ENCODE measurements around the gene PHKG2. TPM values are rescaled to one million over a fixed set of nuclear protein-coding genes. Genes with fewer than 3 reads are reported as not detected.
"Not testable (repeated sequence)": the region's sequence is repeated elsewhere in the genome, so short reads cannot be mapped to it uniquely, and the experiment has no call there.

The PHKG2 gene
- total and polyA plus RNA-seq, 8 donors = 24.5 to 35.8 (median 29.3) TPM

- no peak overlapping the region for H3K4me3 ChIP-seq
- DNase-seq (no peak), ATAC-seq (no peak)
- intact Hi-C loops (cut with DNase I) = no loop called here
- no peaks in the 10 kb centered on the region for H3K27me3 ChIP-seq
- TF ChIP-seq CTCF (IDR thresholded peaks at IDR 0.05) = no peak
- peaks cover 9 to 24% of the 10 kb centered on the region in 2 donors for H3K4me1 ChIP-seq
- H3K27ac ChIP-seq = peak overlapping the region in 1 of 2 donors; percentile 8
- H3K9me3 ChIP-seq = no peaks in the 10 kb centered on the region
- H3K36me3 ChIP-seq = peaks cover 18 to 56% of the 10 kb centered on the region in 2 donors
Measured at GRCh38 chr16:30700491-30700890, 47.7 kb upstream of the PHKG2 start.

DNA sequence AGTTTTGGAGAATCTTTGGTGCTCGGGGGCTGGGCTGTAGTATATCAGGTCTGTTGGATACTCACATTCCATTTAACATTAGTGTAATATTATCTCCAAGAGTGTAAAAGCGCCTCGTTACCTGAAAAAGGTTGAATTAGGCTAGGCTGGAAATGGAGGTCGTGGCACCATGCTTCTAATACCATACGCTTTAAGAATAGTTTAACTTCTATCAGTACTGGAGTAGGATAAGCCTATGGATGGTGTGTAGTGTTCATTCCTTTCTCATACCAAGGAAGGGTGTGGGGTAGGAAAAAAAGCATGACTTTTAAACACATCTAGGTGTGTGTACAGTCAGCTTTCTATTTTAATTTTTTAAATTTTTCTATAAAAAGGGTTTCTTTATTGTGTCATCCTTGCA lies 47.3 kb upstream of the PHKG2 start:
- no peak for TF ChIP-seq CTCF (IDR thresholded peaks at IDR 0.05)
- H3K4me1 ChIP-seq = peaks cover 9 to 24% of the 10 kb centered on the region in 2 donors
- H3K4me3 ChIP-seq = no peak overlapping the region
- H3K27ac ChIP-seq = no peak overlapping the region
- intact Hi-C loops (cut with DNase I) = no loop called here
- no peaks in the 10 kb centered on the region for H3K27me3 ChIP-seq
- ATAC-seq (no peak), DNase-seq (no peak)
- no peaks in the 10 kb centered on the region for H3K9me3 ChIP-seq
- peaks cover 18 to 60% of the 10 kb centered on the region in 2 donors for H3K36me3 ChIP-seq

DNA sequence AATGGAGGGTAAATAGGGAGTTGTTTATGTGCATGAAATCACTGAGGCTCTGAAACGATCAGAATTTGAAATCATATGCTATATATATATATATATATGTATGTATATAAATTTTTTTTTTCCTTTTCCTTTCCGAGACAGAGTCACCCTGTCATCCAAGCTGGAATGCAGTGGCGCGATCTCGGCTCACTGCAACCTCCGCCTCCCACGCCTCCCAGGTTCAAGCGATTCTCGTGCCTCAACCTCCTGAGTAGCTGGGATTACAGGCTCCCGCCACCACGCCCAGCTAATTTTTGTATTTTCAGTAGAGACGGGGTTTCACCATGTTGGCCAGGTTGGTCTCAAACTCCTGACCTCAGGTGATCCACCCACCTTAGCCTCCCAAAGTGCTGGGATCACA lies 45.2 kb upstream of the PHKG2 start:
- intact Hi-C loops (cut with DNase I); ATAC-seq; H3K4me3 ChIP-seq; DNase-seq; H3K9me3 ChIP-seq; H3K27me3 ChIP-seq; H3K27ac ChIP-seq: not testable (repeated sequence)
- Histone ChIP-seq H3K36me3 (peaks cover 18 to 81% of the 10 kb centered on the region in 2 donors), H3K4me1 (peaks cover 9 to 18% of the 10 kb centered on the region in 2 donors)

GRCh38 chr16:30703971-30704370 lies 44.3 kb upstream of the PHKG2 start:
- ATAC-seq = no peak
- peaks cover 18 to 90% of the 10 kb centered on the region in 2 donors for H3K36me3 ChIP-seq

DNA sequence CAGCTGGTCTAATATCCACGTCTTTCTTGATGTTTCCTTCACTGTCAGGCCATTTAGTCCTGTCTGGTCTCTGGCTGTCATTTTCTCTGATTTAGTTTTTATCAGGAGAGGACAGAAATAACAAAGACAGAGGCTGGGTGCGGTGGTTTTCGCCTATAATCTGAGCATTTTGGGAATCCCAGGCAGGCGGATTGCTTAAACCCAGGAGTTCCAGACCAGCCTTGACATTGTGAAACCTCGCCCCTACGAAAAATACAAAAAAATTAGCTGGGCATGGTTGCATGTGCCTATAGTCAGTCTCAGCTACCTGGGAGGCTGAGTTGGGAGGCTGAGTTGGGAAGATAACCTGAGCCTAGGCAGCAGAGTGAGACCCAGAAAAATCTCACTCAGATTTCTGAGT lies 42.2 kb upstream of the PHKG2 start:
- H3K27ac ChIP-seq = no peak overlapping the region
- ATAC-seq (no peak), DNase-seq (no peak)
- H3K36me3 ChIP-seq = peaks cover 14 to 98% of the 10 kb centered on the region in 2 donors
- H3K27me3 ChIP-seq = no peaks in the 10 kb centered on the region
- H3K9me3 ChIP-seq = no peaks in the 10 kb centered on the region
- TF ChIP-seq CTCF (IDR thresholded peaks at IDR 0.05) = no peak
- intact Hi-C loops (cut with DNase I) = no loop called here
- H3K4me3 ChIP-seq = no peak overlapping the region
- peaks cover 0 to 7% of the 10 kb centered on the region in 2 donors for H3K4me1 ChIP-seq

More at GRCh38 chr16:30703971-30704370, 44.3 kb upstream of the PHKG2 start:
- Histone ChIP-seq H3K9me3 (no peaks in the 10 kb centered on the region), H3K4me3 (no peak overlapping the region), H3K27me3 (no peaks in the 10 kb centered on the region), H3K4me1 (peaks cover 9 to 18% of the 10 kb centered on the region in 2 donors), H3K27ac (no peak overlapping the region)
- TF ChIP-seq CTCF (IDR thresholded peaks at IDR 0.05) = no peak
- no peak for DNase-seq
- intact Hi-C loops (cut with DNase I) = no loop called here

GRCh38 chr16:30710971-30711370 lies 37.3 kb upstream of the PHKG2 start:
- DNase-seq (no peak), ATAC-seq (no peak)
- no peak for TF ChIP-seq CTCF (IDR thresholded peaks at IDR 0.05)
- Histone ChIP-seq H3K27ac (peak overlapping the region in 1 of 2 donors; percentile 61), H3K27me3 (no peaks in the 10 kb centered on the region), H3K4me3 (no peak overlapping the region), H3K9me3 (no peaks in the 10 kb centered on the region), H3K36me3 (peaks cover 0 to 100% of the 10 kb centered on the region in 2 donors), H3K4me1 (peaks cover 0 to 41% of the 10 kb centered on the region in 2 donors)
- intact Hi-C loops (cut with DNase I) = no loop called here
